ENCODE measurements around the gene RNF7. TPM values are rescaled to one million over a fixed set of nuclear protein-coding genes. Genes with fewer than 3 reads are reported as not detected.
"Not testable (repeated sequence)": the region's sequence is repeated elsewhere in the genome, so short reads cannot be mapped to it uniquely, and the experiment has no call there.

The RNF7 gene
- 100 to 1,000 TPM; 106 to 111 TPM for total RNA-seq
- polyA plus RNA-seq (2013, experiment 1 of 2) = 118 TPM
- 105 TPM for polyA plus RNA-seq (2013, experiment 2 of 2)
- long read RNA-seq, experiment 1, transcript RNF7-201 (3 exons, 2,763 nt) = major isoform, 54 of 70 reads
- long read RNA-seq, experiment 1, partial matches to known transcripts = 6 of 70 reads
- long read RNA-seq, experiment 1, other reads (novel, unspliced or antisense) = 1 of 70 reads
- long read RNA-seq, experiment 2, transcript RNF7-201 (3 exons, 2,763 nt) = major isoform, 91 of 111 reads
- long read RNA-seq, experiment 2, transcript RNF7-202 (3 exons, 805 nt) = minor isoform, 11 of 111 reads
- long read RNA-seq, experiment 2, partial matches to known transcripts = 1 of 111 reads
- long read RNA-seq, experiment 2, other reads (novel, unspliced or antisense) = 3 of 111 reads
- long read RNA-seq, experiment 3, transcript RNF7-201 (3 exons, 2,763 nt) = major isoform, 102 of 119 reads
- long read RNA-seq, experiment 3, transcript RNF7-202 (3 exons, 805 nt) = minor isoform, 9 of 119 reads
- long read RNA-seq, experiment 3, partial matches to known transcripts = 1 of 119 reads
- long read RNA-seq, experiment 3, other reads (novel, unspliced or antisense) = 2 of 119 reads
- long read RNA-seq, experiment 4, transcript RNF7-202 (3 exons, 805 nt) = minor isoform, 16 of 245 reads
- long read RNA-seq, experiment 4, transcript RNF7-201 (3 exons, 2,763 nt) = major isoform, 219 of 245 reads
- long read RNA-seq, experiment 4, transcript RNF7-203 (4 exons, 1,036 nt) = minor isoform, 9 of 245 reads
- long read RNA-seq, experiment 4, partial matches to known transcripts = 0 of 245 reads
- long read RNA-seq, experiment 4, other reads (novel, unspliced or antisense) = 0 of 245 reads

DNA sequence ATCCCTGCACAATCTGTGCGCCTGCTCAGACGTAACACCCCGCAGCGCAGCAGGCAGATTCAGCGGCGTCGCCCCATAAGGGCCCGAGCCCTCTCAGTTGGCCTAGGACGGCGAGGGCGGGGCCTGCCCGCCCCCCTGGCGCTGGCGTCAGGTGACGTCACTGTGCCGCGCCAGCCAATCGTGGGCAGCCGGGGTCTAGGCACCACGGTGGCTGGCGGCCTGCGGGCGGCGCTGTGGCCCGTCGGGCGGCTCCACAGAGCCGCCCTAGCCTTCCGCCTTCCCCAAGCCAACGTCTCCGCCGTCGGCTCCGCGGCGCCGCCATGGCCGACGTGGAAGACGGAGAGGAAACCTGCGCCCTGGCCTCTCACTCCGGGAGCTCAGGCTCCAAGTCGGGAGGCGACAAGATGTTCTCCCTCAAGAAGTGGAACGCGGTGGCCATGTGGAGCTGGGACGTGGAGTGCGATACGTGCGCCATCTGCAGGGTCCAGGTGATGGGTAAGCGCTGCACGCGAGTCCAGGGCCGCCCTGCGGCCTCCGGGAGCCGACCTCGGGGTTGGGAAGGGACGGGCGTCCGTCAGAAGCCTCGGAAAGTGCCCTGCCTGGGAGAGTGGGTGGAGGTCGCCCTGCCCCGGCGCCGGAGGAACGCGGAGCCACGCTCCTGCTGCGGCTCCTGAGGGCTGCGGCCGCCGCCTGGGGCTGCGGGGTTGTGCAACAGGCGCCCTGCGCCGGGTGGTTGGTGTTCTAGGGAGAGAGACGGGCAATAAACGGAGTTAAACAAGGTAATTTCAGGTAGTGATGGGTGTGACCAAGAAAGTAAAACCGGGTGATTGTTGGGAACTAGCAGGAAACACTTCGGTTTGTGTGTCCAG is at the start of gene RNF7:
Gene RNF7 (plus strand): TSS at position 277 of the 869 bp plus-strand sequence. CDS start 44 bp downstream, at position 321.
- peak within 1 kb of the TSS; percentile 82 for H3K27ac ChIP-seq (ENCODE audit: low read depth, low read length)
- DNase-seq = peak; percentile 98
- peaks cover 3% of the 10 kb centered on the region for H3K4me1 ChIP-seq (ENCODE audit: control insufficient read depth, insufficient read depth, low read length)
- H3K9ac ChIP-seq (ENCODE audit: extremely low read depth, low read length, poor library complexity, severe bottlenecking) = peak within 1 kb of the TSS; percentile 94
- no peaks in the 10 kb centered on the region for H3K9me3 ChIP-seq (ENCODE audit: control insufficient read depth, low read length)
- Mint-ChIP-seq H3K36me3 (ENCODE audit: low read depth) (peaks cover 5% of the 10 kb centered on the region), H3K27ac (peak within 1 kb of the TSS; percentile 97), H3K9me3 (no peaks in the 10 kb centered on the region), H3K27me3 (ENCODE audit: insufficient read depth) (no peaks in the 10 kb centered on the region), H3K4me3 (peak within 1 kb of the TSS; percentile 93), H3K4me1 (peaks cover 15% of the 10 kb centered on the region)
- peaks cover 8% of the 10 kb centered on the region for H3K36me3 ChIP-seq (ENCODE audit: control insufficient read depth, insufficient read depth, low read length)
- WGBS, 2 experiments (ENCODE audit: insufficient coverage in 1 of 2, insufficient read length in 1 of 2) = 0% methylated on average over 17 to 81 of the region's 81 CpGs
- H3K27me3 ChIP-seq (ENCODE audit: control insufficient read depth, insufficient read depth, low read length, poor library complexity, severe bottlenecking) = peaks cover 6% of the 10 kb centered on the region
- TF ChIP-seq, protein P1, sequence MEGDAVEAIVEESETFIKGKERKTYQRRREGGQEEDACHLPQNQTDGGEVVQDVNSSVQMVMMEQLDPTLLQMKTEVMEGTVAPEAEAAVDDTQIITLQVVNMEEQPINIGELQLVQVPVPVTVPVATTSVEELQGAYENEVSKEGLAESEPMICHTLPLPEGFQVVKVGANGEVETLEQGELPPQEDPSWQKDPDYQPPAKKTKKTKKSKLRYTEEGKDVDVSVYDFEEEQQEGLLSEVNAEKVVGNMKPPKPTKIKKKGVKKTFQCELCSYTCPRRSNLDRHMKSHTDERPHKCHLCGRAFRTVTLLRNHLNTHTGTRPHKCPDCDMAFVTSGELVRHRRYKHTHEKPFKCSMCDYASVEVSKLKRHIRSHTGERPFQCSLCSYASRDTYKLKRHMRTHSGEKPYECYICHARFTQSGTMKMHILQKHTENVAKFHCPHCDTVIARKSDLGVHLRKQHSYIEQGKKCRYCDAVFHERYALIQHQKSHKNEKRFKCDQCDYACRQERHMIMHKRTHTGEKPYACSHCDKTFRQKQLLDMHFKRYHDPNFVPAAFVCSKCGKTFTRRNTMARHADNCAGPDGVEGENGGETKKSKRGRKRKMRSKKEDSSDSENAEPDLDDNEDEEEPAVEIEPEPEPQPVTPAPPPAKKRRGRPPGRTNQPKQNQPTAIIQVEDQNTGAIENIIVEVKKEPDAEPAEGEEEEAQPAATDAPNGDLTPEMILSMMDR (conservative IDR thresholded peaks at IDR 0.05) = peak; percentile 94
- peak within 1 kb of the TSS; percentile 94 for H3K4me3 ChIP-seq (ENCODE audit: low read length)

- no peaks in the 10 kb centered on the region for H3K4me1 ChIP-seq (ENCODE audit: control insufficient read depth, insufficient read depth, low read length)
- DNase-seq = no peak
- Mint-ChIP-seq H3K36me3 (ENCODE audit: low read depth) (no peaks in the 10 kb centered on the region), H3K27me3 (ENCODE audit: insufficient read depth) (no peaks in the 10 kb centered on the region), H3K4me1 (no peaks in the 10 kb centered on the region), H3K27ac (no peak overlapping the region), H3K9me3 (no peaks in the 10 kb centered on the region), H3K4me3 (no peak overlapping the region)
- no peaks in the 10 kb centered on the region for H3K9me3 ChIP-seq (ENCODE audit: control insufficient read depth, low read length)
- no peak overlapping the region for H3K9ac ChIP-seq (ENCODE audit: extremely low read depth, low read length, poor library complexity, severe bottlenecking)
- 98 to 100% methylated on average over 1 to 4 of the region's 4 CpGs for WGBS, 2 experiments (ENCODE audit: insufficient coverage in 1 of 2, insufficient read length in 1 of 2)
- H3K27me3 ChIP-seq (ENCODE audit: control insufficient read depth, insufficient read depth, low read length, poor library complexity, severe bottlenecking) = no peaks in the 10 kb centered on the region
- TF ChIP-seq, protein P1 (conservative IDR thresholded peaks at IDR 0.05) = no peak
- no peak overlapping the region for H3K27ac ChIP-seq (ENCODE audit: low read depth, low read length)
- no peaks in the 10 kb centered on the region for H3K36me3 ChIP-seq (ENCODE audit: control insufficient read depth, insufficient read depth, low read length)
- H3K4me3 ChIP-seq (ENCODE audit: low read length) = no peak overlapping the region
Observed at GRCh38 chr3:141690431-141691072, 47.5 kb upstream of the RNF7 start.

DNA sequence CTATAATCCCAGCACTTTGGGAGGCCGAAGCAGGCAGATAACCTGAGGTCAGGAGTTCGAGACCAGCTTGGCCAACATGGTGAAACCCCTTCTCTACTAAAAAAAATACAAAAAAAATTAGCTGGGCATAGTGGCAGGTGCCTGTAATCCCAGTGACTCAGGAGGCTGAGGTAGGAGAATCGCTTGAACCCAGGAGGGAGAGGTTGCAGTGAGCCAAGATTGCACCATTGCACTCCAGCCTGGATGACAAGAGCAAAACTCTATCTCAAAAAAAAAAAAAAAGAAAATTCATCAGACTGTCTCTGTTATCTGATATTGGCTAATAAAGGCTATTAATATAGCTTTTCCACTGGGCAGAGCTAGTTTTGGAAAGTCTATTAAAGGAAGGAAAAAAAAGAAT is 46.6 kb upstream of the RNF7 start:
- 91 to 94% methylated on average over 2 to 3 of the region's 3 CpGs for WGBS, 2 experiments (ENCODE audit: insufficient coverage in 1 of 2, insufficient read length in 1 of 2)
- not testable (repeated sequence) for H3K4me1 ChIP-seq (ENCODE audit: control insufficient read depth, insufficient read depth, low read length); DNase-seq; H3K9me3 ChIP-seq (ENCODE audit: control insufficient read depth, low read length); H3K27me3 ChIP-seq (ENCODE audit: control insufficient read depth, insufficient read depth, low read length, poor library complexity, severe bottlenecking); H3K4me1 Mint-ChIP-seq; H3K4me3 ChIP-seq (ENCODE audit: low read length); H3K27ac ChIP-seq (ENCODE audit: low read depth, low read length); H3K36me3 Mint-ChIP-seq (ENCODE audit: low read depth); H3K27me3 Mint-ChIP-seq (ENCODE audit: insufficient read depth); H3K9me3 Mint-ChIP-seq; H3K4me3 Mint-ChIP-seq; H3K36me3 ChIP-seq (ENCODE audit: control insufficient read depth, insufficient read depth, low read length); H3K27ac Mint-ChIP-seq; H3K9ac ChIP-seq (ENCODE audit: extremely low read depth, low read length, poor library complexity, severe bottlenecking)

DNA sequence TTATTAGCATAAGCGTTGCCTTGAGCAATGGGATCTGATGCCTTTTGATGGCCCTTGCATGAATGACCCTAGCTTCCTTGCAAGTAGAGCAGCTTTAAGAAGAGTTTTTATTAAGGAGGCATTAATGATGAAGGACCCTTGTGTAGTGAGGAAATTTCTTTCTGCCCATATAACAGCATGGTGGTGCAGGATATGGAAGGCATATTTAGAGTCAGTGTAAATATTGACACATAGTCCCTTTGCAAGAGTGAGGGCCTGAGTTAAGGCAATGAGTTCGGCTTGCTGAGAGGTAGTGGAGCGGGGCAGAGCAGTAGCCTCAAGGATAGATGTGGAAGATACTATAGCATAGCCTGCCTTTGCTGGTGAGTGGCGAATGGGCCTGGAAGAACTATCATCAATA is 45.1 kb upstream of the RNF7 start:
- H3K36me3 ChIP-seq (ENCODE audit: control insufficient read depth, insufficient read depth, low read length); H3K27ac Mint-ChIP-seq; H3K27me3 Mint-ChIP-seq (ENCODE audit: insufficient read depth): not testable (repeated sequence)

More for the DNA sequence above, 45.1 kb upstream of the RNF7 start:
- not testable (repeated sequence) for H3K4me3 ChIP-seq (ENCODE audit: low read length); H3K27ac ChIP-seq (ENCODE audit: low read depth, low read length); H3K4me3 Mint-ChIP-seq; H3K36me3 Mint-ChIP-seq (ENCODE audit: low read depth); DNase-seq; H3K27me3 ChIP-seq (ENCODE audit: control insufficient read depth, insufficient read depth, low read length, poor library complexity, severe bottlenecking); H3K9me3 Mint-ChIP-seq; H3K9ac ChIP-seq (ENCODE audit: extremely low read depth, low read length, poor library complexity, severe bottlenecking); H3K4me1 ChIP-seq (ENCODE audit: control insufficient read depth, insufficient read depth, low read length); H3K4me1 Mint-ChIP-seq; H3K9me3 ChIP-seq (ENCODE audit: control insufficient read depth, low read length)
- WGBS, 2 experiments (ENCODE audit: insufficient coverage in 1 of 2, insufficient read length in 1 of 2) = 93 to 94% methylated on average over 3 to 4 of the region's 4 CpGs

Data from endodermal cell (in vitro differentiated cells).